Activated CD8-positive, alpha-beta memory T cell treated with anti-CD3 and anti-CD28 coated beads, Interleukin-2, amount 50 U/mL, for 24 hours (primary cell): ENCODE measurements around the gene PIPOX.

Experiments used
- DNase-seq: peaks from one replicate; pipeline ENCODE4 v3.0.0-alpha.2; 2020; ENCODE audit errors: extremely low read depth

Gene PIPOX

GRCh38 chr17:29048440-29049368 lies 5.8 kb downstream of the PIPOX start:
- no peak for DNase-seq

- DNase-seq, result no peak
Measured at GRCh38 chr17:29049541-29050145, 6.7 kb downstream of the PIPOX start.

GRCh38 chr17:29050176-29050575 lies 7.2 kb downstream of the PIPOX start:
- no peak for DNase-seq

- no peak for DNase-seq
Measured at GRCh38 chr17:29051194-29051593, 8.3 kb downstream of the PIPOX start.

GRCh38 chr17:29051731-29052130 lies 8.8 kb downstream of the PIPOX start:
- no peak for DNase-seq

GRCh38 chr17:29054835-29055234 lies 11.9 kb downstream of the PIPOX start:
- no peak for DNase-seq

- no peak for DNase-seq
Measured at GRCh38 chr17:29057361-29057760, 14.4 kb downstream of the PIPOX start.

GRCh38 chr17:29058391-29058790 lies 15.4 kb downstream of the PIPOX start:
- no peak for DNase-seq

- DNase-seq, result no peak
Measured at GRCh38 chr17:29059281-29059680, 16.3 kb downstream of the PIPOX start.

- no peak for DNase-seq
Measured at GRCh38 chr17:29060475-29060874, 17.5 kb downstream of the PIPOX start.

GRCh38 chr17:29061036-29061435 lies 18.1 kb downstream of the PIPOX start:
- DNase-seq, result no peak

- DNase-seq, result no peak
Measured at GRCh38 chr17:29062215-29062614, 19.3 kb downstream of the PIPOX start.

- no peak for DNase-seq
Measured at GRCh38 chr17:29063992-29064391, 21.1 kb downstream of the PIPOX start.

- DNase-seq, result no peak
Measured at GRCh38 chr17:29066047-29066446, 23.1 kb downstream of the PIPOX start.

GRCh38 chr17:29066606-29067005 lies 23.7 kb downstream of the PIPOX start:
- no peak for DNase-seq

GRCh38 chr17:29068818-29069217 lies 25.9 kb downstream of the PIPOX start:
- no peak for DNase-seq

GRCh38 chr17:29069526-29070041 lies 26.6 kb downstream of the PIPOX start:
- DNase-seq, result no peak

- no peak for DNase-seq
Measured at GRCh38 chr17:29070308-29070707, 27.4 kb downstream of the PIPOX start.

- no peak for DNase-seq
Measured at GRCh38 chr17:29070781-29071180, 27.8 kb downstream of the PIPOX start.

GRCh38 chr17:29071303-29071702 lies 28.4 kb downstream of the PIPOX start:
- no peak for DNase-seq

GRCh38 chr17:29073045-29073444 lies 30.1 kb downstream of the PIPOX start:
- DNase-seq, result no peak

GRCh38 chr17:29073520-29073919 lies 30.6 kb downstream of the PIPOX start:
- no peak for DNase-seq

GRCh38 chr17:29074488-29074887 lies 31.5 kb downstream of the PIPOX start:
- no peak for DNase-seq
